Kidney epithelial cell (primary cell): ENCODE data around the gene HOXB6. TPM values are rescaled to one million over a fixed set of nuclear protein-coding genes. Genes with fewer than 3 reads are reported as not detected.

ENCODE experiments used
- DNase-seq: peaks from one replicate; pipeline ENCODE4 v3.0.0-alpha.2; 2010; ENCODE audit warnings: low read depth
- H3K27me3 ChIP-seq: 2 replicates; pipeline ENCODE4 v1.6.0; 2011; ENCODE audit warnings: low read length; ENCODE audit not compliant: control insufficient read depth, insufficient read depth
- H3K36me3 ChIP-seq: 2 replicates; pipeline ENCODE4 v1.5.1; 2011; ENCODE audit warnings: low read length; ENCODE audit not compliant: control insufficient read depth, insufficient read depth
- H3K4me3 ChIP-seq: 2 replicates; pipeline ENCODE4 v1.5.1; 2011; ENCODE audit warnings: low read depth, mild to moderate bottlenecking, control low read depth, low read length
- CTCF ChIP-seq: IDR thresholded peaks from 2 replicates; pipeline ENCODE4 v1.5.1; 2011; ENCODE audit warnings: mild to moderate bottlenecking, moderate library complexity, low read length, control low read depth, inconsistent platforms; ENCODE audit not compliant: insufficient read depth, poor library complexity, severe bottlenecking
- total RNA-seq: library from RNA; depleted of rRNA; stranded (reverse); fragments of >200 nt; gene quantifications from 2 replicates; pipeline ENCODE4 v1.2.3, GENCODE V29; 2015

The HOXB6 gene
- total RNA-seq, 1 donor from 2014 or later, result 30.7 TPM

GRCh38 chr17:48608494-48608834 is 3.7 kb upstream of the HOXB6 start:
- no peak for DNase-seq
- H3K4me3 ChIP-seq, result peak overlapping the region; percentile 73
- H3K36me3 ChIP-seq, result peaks cover 1% of the 10 kb centered on the region
- no peak for TF ChIP-seq CTCF
- H3K27me3 ChIP-seq, result no peaks in the 10 kb centered on the region

- H3K36me3 ChIP-seq, result peaks cover 1% of the 10 kb centered on the region
- TF ChIP-seq CTCF, result no peak
- peak overlapping the region; percentile 92 for H3K4me3 ChIP-seq
- DNase-seq, result no peak
- H3K27me3 ChIP-seq, result no peaks in the 10 kb centered on the region
Observed at GRCh38 chr17:48606892-48607614, 2.3 kb upstream of the HOXB6 start.

- no peaks in the 10 kb centered on the region for H3K27me3 ChIP-seq
Observed at GRCh38 chr17:48605991-48606891, 1.5 kb upstream of the HOXB6 start.

GRCh38 chr17:48605409-48605919 is 678 bp upstream of the HOXB6 start:
- no peaks in the 10 kb centered on the region for H3K36me3 ChIP-seq
- no peak for DNase-seq
- peak overlapping the region; percentile 92 for H3K4me3 ChIP-seq
- no peak for TF ChIP-seq CTCF
- H3K27me3 ChIP-seq, result no peaks in the 10 kb centered on the region

More at GRCh38 chr17:48605991-48606891, 1.5 kb upstream of the HOXB6 start:
- DNase-seq, result no peak
- peak overlapping the region; percentile 92 for H3K4me3 ChIP-seq
- TF ChIP-seq CTCF, result no peak
- H3K36me3 ChIP-seq, result no peaks in the 10 kb centered on the region

GRCh38 chr17:48603959-48604769 is 622 bp downstream of the HOXB6 start:
- no peak for TF ChIP-seq CTCF
- Histone ChIP-seq H3K27me3 (no peaks in the 10 kb centered on the region), H3K36me3 (no peaks in the 10 kb centered on the region), H3K4me3 (peak overlapping the region; percentile 92)
- DNase-seq, result no peak
